ENCODE measurements around the gene PCTP.
A peak's percentile ranks its signal among the peaks of the same experiment; 100 is the strongest.

PCTP gene

GRCh38 chr17:55750750-55751657, at the start of gene PCTP:
Gene PCTP (plus strand): TSS chr17:55751051. CDS start chr17:55751104, 53 bp downstream.
- peak; percentile 95 for DNase-seq

GRCh38 chr17:55702150-55702549, 48.7 kb upstream of the PCTP start:
- DNase-seq, result no peak

GRCh38 chr17:55704401-55704800, 46.5 kb upstream of the PCTP start:
- peak; percentile 43 for DNase-seq

- DNase-seq, result peak; percentile 78
These were observed 45.0 kb upstream of the PCTP start for GRCh38 chr17:55705847-55706246.

- DNase-seq, result peak; percentile 54
These were observed 43.8 kb upstream of the PCTP start for GRCh38 chr17:55706808-55707773.

GRCh38 chr17:55708175-55708974, 42.5 kb upstream of the PCTP start:
- DNase-seq, result no peak

- DNase-seq, result no peak
These were observed 41.4 kb upstream of the PCTP start for GRCh38 chr17:55709440-55709839.

- no peak for DNase-seq
These were observed 40.9 kb upstream of the PCTP start for GRCh38 chr17:55709984-55710383.

GRCh38 chr17:55710410-55710809, 40.4 kb upstream of the PCTP start:
- DNase-seq, result peak; percentile 88

GRCh38 chr17:55710829-55711496, 39.9 kb upstream of the PCTP start:
- DNase-seq, result peak; percentile 88

- DNase-seq, result no peak
These were observed 33.4 kb upstream of the PCTP start for GRCh38 chr17:55717432-55717831.

- peak; percentile 86 for DNase-seq
These were observed 32.7 kb upstream of the PCTP start for GRCh38 chr17:55717898-55718735.

GRCh38 chr17:55720919-55721836, 29.7 kb upstream of the PCTP start:
- DNase-seq, result no peak

GRCh38 chr17:55722016-55722736, 28.7 kb upstream of the PCTP start:
- DNase-seq, result no peak

- no peak for DNase-seq
These were observed 27.9 kb upstream of the PCTP start, which contains the start of gene TMEM100 for GRCh38 chr17:55722742-55723487. Gene TMEM100 (minus strand): TSS chr17:55722864. CDS start chr17:55721070, 1,794 bp downstream.

- DNase-seq, result no peak
These were observed 27.4 kb upstream of the PCTP start for GRCh38 chr17:55723488-55723848.

GRCh38 chr17:55726440-55726839, 24.4 kb upstream of the PCTP start:
- DNase-seq, result peak; percentile 74

GRCh38 chr17:55727275-55727674, 23.6 kb upstream of the PCTP start:
- no peak for DNase-seq
